Brain pericyte (primary cell): ENCODE data around the gene MAPK10.
"Not testable (repeated sequence)": the region's sequence is repeated elsewhere in the genome, so short reads cannot be mapped to it uniquely, and the experiment has no call there.

Source experiments
- DNase-seq: peaks from one replicate; pipeline ENCODE4 v3.0.0-alpha.2; 2012; ENCODE audit warnings: low read depth, low spot score

The MAPK10 gene

DNA sequence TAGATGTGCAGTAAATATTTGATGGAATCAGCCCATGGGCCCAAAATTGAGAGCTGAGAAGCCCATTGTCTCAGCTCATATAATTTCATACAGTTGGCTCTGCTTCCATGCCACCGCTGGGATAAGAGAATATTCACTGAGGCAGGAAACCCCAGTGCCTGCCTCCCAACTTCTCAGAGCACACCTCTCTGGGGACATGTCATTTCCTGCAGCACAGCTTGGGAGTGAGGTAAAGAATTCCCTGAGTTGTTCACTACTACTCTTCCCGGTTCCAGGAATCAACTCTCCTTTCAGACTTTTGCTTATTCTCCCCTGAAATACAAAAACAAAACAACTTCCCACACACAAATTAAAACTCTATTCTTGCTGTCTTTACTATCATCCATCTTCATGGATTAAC is 389.3 kb downstream of the MAPK10 start:
- DNase-seq = no peak

GRCh38 chr4:85968945-85969819 is 390.7 kb downstream of the MAPK10 start:
- DNase-seq = no peak

DNA sequence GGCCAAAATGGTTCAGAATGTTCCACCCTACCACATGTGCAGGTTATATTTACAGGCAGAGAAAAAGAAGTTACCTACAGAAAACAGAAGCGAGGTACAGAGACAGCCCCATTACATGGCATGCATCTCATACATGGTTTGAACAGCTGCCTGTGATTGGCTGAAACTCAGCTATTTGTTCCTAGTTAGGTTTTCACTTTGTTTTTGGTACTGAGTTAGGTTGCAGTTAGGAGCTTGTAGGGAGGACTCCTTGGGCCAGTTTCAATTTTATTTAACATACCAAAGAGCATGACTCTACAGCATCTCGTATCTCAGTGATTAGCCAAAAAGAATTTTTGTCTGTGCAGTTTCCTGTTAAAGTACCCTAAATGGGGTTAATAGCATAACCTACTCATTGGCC is 392.0 kb downstream of the MAPK10 start:
- no peak for DNase-seq

DNA sequence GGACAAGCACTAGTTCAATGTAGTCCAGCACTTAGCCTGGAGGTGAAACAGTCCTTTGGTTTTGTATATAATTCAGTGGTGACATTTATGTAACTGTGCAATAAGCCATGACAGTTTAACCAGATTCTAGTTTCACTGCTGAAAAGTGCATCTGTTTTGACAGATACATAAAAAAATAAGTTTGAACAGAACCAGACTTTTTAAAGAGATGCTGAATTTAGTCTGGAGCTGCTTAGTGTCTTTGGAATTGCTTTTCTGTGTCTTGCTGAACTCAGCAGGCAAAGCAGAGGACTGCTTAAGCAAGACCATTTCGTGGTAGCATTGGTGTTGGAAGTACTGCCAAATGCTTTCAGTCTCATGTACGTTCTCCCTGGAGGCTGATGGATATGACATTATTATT is 393.5 kb downstream of the MAPK10 start:
- DNase-seq = no peak

GRCh38 chr4:85965529-85965928 is 394.3 kb downstream of the MAPK10 start:
- DNase-seq = no peak

GRCh38 chr4:85965017-85965416 is 394.8 kb downstream of the MAPK10 start:
- DNase-seq = not testable (repeated sequence)

GRCh38 chr4:85964298-85964697 is 395.6 kb downstream of the MAPK10 start:
- no peak for DNase-seq

DNA sequence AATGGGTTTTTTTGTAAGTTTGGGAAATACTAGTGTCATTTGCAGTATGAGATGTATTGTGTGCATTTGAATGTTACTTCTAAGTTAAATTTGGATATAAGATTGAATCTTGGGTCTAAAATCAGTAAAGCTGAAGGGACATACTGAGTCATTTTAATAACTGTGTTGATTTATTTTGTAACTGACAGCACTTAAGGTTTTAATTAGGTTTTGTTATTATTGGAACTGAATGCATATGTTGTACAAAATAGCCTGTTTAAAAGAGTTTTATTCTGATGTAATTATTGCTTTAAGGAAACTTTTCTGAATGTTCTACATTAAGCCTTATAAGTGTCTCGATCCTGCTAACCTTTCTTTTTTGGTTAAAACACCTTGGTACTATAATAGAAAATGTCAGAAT is 396.6 kb downstream of the MAPK10 start:
- DNase-seq = no peak

GRCh38 chr4:85961887-85962286 is 398.0 kb downstream of the MAPK10 start:
- DNase-seq = no peak

DNA sequence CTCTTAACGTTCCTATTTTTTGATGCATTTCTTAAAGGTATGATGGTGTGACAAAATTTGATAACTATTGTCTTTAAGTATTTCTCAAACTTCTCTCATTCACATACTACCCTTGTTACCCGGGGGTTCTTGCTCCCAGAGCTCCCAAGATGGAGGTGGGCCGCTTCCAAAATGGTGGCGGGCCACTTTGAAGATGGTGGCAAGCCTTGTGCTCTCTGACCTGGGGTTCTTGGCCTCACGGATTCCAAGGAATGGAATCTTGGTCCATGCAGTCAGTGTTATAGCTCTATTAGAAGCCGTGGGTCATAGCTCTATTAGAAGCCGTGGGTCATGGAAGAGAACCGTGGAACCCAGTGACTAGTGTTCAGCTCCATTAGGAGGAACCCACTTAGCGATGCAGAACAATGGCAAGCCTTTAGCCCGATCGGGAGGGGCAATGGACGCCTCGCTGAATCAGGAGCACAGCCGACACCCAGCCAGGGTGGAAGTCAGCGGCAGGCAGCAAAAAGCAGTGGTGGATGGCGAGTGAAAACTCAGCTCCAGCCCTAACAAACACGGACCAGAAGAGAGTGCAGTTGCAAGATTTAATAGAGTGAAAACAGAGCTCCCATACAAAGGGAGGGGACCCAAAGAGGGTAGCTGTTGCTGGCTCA is 403.4 kb downstream of the MAPK10 start:
- no peak for DNase-seq

DNA sequence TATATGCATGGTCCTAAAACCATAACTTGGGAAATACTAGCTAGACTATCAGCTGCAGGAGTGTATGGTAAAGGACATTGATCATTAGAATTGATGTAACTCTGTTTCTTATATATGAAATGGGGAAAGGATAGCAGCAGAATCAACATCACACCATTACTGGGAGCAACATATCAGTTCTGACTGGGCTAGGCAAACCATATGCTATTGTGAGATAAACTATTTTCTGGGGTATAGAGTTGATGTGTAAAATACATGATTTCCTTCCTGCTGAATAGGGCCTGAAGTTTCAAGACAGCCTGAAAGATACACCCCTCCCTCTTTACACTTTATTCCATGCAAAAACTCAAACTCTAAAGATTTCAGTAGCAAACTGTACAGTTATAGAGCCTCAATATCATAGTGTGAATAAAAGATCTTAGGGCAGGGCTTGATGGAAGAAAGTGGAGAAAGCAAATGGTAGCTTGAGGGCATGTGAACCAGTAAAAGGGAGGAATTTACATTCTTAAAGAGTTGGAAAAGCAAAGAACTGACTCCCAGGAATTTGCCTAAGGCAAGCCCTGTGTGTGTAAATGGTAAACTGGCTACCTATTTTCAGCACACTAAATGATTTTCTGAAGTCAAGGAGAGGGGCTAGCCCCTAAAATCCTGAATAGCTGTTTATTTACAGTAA is 404.1 kb downstream of the MAPK10 start:
- no peak for DNase-seq

GRCh38 chr4:85953651-85954018 is 406.2 kb downstream of the MAPK10 start:
- DNase-seq = peak; percentile 53

- DNase-seq = no peak
Measured at GRCh38 chr4:85952972-85953650, 406.7 kb downstream of the MAPK10 start.

GRCh38 chr4:85952528-85952927 is 407.3 kb downstream of the MAPK10 start:
- DNase-seq = peak; percentile 46

DNA sequence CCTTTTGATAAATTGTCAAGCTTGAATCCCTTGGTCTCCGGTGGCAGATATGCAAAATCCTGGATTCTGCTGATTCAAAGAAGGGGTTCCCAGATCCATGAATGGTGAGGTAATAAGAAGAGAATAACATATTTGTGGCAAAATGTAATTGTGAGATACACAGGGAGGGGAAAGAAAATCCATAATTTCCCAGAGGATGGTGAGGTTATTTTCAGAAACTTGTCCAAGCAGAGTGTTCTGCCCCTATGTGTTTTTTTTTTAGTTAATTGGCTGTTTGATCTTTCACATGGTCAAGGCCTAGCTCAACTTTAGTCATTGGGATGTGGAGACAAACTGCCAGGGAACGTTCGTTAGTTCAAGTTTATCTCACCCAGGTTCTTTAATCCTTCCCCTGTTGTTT is 408.8 kb downstream of the MAPK10 start:
- DNase-seq = no peak

DNA sequence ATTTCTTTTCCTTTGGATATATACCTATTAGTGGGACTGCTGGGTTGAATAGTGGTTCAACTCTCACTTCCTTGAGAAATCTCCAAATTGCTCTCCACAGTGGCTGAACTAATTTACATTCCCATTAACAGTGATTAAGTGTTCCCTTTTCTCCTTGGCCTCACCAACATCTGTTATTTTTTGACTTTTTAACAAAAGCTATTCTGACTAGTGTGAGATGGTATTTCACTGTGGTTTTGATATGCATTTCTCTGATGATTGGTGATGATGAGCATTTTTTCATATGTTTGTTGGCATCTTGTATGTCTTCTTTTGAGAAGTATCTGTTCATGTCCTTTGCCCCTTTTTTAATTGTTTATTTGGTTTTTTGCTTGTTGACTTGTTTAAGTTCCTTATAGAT is 413.0 kb downstream of the MAPK10 start:
- DNase-seq = no peak

GRCh38 chr4:85942107-85942506 is 417.7 kb downstream of the MAPK10 start:
- DNase-seq = no peak

DNA sequence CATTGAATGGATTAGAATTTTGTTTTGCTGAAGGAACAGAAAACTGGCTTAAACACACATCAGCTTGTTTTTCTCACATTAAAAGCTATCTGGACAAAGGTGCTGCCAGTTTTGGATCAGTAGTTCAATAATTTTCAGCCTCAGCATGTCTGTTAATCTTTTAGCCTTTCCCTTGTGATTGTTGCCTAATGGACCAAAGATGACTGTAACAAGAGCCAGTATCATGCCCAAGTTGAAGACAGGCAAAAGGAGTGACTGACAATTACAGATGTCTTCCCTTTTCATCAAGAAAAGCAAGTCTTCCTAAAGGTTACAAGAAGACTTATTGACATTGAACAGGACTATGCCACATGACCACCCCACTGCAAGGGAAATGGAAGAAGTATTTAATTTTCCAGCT is 419.7 kb downstream of the MAPK10 start:
- no peak for DNase-seq
